NK-92 (cell line): ENCODE measurements around the gene NDUFS6.
"Not testable (repeated sequence)": the region's sequence is repeated elsewhere in the genome, so short reads cannot be mapped to it uniquely, and the experiment has no call there.

Source experiments
- DNase-seq: peaks from one replicate; lab custom pipeline; 2025; ENCODE audit not compliant: unreplicated experiment; lab: John Stamatoyannopoulos, UW

The NDUFS6 gene

DNA sequence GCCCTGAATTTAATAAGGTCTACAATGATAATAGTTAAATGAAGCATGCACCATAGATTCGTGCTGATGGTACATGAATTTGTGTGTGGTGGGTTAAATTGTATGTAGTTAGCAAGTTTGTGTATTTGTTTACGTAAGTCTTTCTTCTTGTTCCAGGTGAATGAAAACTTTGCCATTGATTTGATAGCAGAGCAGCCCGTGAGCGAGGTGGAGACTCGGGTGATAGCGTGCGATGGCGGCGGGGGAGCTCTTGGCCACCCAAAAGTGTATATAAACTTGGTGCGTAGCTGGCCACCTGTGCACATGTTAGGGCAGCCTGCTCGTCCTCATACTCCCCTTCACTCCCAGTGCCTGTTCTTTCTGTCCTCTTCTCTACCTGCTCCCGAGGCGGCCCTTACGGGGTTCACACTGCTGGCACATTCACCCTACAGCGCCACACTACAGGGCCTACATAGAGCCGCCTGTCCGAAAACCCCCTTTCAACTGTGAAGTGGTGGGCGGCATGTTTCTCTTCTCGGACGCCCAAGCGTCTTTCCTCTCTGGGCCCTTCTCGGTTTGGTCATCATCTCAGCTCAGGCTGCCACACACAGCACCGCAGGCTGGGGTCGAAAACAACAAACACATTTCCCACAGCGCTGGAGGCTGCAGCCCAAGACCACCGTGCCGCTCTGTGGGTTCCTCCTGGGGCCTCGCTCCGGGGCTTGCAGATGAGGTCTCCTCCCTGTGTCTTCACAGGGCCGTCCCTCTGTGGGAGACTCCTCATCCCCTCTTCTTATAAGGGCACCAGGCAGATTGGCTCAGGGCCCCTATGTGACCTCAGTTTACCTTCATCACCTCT, 13.2 kb downstream of the NDUFS6 start:
- no peak for DNase-seq

DNA sequence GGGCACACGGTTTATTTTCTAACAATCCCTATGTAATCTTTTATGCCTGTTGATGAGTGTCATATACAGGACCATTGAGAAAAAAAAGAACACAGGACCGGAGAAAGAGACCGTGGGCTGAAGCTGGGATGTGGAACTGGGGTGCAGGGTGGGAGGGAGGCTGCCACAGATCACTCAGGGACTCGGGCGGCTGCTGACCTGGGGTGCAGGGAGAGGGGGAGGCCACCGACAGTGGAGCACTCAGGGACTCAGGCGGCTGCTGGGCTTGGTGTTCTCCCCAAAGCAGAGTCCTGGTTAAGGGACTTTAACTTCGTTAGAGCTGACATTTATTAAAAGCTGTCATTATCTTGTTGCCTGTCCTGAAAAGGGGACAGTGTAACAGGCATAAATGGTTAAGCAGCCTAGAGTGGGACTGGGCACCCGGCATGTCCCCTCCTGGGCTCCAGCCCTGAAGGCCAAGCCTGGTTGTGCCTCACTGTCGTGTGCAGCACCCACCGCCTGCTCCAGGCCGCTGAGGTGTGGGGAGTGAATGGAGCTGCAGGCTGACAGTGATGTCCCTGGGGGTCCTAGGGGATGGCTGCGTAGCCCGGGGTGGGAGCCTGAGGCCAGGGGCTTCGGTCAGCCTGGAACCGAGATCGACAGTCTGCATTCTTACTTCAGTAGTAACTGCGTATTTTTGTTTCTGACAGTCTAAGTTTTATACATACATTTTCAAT, 14.0 kb downstream of the NDUFS6 start:
- DNase-seq: no peak

DNA sequence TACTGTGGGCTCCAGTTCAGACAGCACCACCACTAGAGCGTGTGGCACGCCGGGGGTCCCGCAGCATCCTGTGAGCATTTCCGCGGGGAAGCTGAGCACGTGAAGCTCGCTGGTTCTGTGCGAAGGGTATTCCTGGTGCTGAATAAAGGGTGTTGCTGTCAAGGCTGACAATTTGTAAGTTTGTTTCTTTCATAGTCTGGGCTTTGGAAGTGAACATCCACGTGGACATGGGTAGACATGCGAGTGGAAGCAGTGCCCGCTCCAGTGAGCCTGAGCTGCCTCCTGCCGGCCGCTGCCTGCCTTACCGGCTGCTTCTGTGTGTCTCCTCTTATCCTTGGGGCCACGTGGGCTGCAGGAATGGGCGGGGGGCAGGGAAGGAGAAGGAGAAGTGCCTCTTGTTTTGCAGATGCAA, 14.7 kb downstream of the NDUFS6 start:
- DNase-seq: no peak

DNA sequence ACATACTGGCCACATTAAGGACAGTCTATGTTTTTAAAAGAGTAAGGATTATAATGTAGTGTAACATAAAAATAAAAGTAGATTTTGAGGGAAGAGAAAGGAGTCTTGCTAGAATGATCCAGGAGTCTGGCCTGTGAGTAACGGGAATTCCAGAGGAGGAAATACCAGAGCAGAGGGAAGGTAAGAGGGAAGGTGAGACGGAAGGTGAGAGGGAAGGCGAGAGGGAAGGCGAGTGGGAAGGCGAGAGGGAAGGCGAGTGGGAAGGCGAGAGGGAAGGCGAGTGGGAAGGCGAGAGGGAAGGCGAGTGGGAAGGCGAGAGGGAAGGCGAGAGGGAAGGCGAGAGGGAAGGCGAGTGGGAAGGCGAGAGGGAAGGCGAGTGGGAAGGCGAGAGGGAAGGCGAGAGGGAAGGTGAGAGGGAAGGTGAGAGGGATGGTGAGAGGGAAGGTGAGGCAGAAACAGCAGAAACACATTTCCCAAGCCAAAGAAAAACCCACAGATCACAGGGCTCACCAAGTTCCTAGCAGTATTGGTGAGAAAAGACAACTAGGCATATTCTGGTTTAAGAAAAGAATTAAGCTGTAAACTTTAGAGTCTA, 15.4 kb downstream of the NDUFS6 start:
- not testable (repeated sequence) for DNase-seq

DNA sequence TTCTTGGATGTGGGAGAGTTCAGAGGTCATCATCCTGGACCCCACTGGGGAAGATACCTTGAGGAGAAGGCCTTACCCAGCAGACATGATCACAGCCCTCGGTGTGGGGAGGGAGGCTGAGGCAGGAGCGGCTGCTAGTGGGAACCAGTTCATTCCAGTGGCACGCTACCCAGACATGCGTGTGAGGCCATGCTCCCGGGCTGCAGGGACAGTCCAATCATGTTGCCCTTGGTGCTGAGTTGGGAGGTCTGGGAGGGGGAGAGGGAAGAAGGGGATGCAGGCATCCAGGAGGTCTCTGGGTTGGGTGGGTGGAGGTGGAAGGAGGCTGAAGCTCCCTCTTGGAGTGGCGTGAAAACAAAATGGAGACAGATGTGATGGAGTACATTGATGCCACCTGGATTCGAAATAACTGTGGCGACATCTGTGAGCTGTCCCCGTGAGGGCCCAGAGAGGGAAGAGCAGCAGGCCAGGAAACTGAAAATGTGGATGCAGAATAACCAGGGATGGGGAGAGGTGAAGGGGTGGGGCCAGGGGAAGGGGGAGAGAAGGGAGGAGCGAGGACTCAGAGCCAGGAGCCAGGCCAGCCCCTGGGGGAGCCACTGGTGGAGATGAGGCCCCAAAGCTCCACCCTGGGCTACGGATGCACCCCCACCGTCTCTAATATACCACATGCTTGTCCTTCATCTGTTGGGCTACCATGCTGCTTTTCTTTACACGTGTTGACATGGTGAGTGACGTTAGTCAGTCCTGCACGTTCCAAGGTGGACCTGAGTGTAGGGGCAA, 16.2 kb downstream of the NDUFS6 start:
- DNase-seq: no peak

DNA sequence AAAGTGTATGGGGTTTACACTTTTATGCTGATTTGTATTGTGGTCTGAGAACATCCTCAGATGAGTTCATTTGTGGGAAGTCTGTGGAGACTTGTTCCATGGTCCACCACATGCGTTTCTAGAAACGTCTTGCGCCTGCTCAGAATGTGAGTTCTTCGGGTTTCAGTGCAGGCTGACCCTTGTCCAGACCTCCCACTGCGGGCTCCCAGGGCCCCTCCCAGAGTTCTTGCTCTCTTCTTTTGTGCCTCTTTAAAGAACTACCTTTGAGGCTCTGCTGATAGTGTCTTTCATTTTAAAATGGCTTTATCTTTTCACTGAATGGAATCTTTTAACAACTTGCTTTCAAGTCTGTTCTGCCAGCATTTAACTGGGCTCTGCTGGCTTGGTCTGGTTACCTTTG, 17.6 kb downstream of the NDUFS6 start:
- DNase-seq: no peak

DNA sequence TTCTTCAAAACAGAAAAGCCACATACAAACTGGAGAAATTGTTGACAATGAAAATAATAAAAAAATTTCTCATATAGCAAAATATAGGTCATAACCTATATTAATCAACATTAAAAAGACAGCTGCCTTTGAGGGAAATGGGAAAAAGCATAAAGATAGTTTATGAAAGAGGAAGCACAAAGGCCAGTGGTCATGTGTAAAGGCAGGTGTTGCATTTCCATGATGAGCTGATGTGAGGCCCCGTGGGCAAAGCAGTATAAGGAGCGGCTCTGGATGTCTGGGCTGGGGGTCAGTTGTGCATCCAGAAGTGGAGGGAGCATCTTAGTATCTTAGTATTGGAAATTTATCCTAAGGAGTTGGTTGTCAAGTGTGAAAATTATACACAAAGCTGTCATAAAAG, 18.3 kb downstream of the NDUFS6 start:
- DNase-seq: no peak

DNA sequence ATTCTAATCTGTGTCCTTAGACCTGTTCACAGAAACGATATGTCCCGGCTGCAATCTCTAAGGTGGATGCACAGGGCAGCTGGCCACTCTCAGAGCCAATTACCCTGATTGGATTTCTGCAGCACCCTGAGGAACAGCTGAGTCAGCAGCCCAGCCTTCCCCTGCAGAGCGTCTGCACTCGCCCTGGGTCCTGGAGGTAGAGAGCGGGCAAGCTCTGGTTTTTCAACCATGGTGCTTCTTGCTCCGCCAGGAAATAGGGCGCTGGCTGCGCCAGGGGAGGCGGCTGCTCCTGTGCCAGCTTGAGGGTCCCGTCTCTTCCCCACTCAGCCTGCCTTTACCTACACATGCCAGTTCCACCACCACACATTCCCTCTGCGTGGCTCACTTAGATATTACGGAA, 19.2 kb downstream of the NDUFS6 start:
- DNase-seq: no peak

DNA sequence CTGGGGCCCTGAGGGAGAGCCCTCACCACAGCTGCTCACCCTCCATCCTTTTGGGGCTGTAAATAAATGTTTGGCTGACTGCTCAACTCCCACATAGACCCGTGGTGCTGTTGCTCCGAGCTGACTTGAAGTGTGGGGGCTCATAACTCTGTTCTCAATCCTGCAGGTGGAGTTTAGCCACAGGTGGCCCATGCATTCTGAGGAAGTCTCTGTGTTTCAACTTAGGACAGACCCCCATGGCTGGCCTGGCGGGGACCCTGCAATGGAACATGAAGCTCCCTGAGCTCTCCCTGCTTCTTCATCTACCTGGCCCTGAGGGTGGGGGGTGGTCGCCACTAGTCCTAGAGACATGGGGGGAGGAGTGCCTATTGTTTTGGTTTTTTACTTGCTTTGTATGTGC, 19.7 kb downstream of the NDUFS6 start:
- no peak for DNase-seq

DNA sequence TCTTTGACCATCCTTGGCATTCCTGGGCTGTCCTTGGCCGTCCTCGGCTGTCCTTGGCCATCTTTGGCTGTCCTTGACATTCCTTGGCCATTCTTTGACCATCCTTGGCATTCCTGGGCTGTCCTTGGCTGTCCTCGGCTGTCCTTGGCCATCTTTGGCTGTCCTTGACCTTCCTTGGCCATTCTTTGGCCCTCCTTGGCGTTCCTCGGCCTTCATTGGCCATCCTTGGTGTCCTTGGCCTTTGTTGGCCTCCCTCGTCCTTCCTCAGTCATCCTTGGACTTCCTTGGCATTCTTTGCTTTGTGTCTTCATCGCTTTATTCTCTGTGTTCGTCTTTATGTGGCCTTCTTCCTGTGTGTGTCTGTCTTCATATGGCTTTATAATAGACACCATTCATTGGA, 20.7 kb downstream of the NDUFS6 start:
- DNase-seq: no peak

DNA sequence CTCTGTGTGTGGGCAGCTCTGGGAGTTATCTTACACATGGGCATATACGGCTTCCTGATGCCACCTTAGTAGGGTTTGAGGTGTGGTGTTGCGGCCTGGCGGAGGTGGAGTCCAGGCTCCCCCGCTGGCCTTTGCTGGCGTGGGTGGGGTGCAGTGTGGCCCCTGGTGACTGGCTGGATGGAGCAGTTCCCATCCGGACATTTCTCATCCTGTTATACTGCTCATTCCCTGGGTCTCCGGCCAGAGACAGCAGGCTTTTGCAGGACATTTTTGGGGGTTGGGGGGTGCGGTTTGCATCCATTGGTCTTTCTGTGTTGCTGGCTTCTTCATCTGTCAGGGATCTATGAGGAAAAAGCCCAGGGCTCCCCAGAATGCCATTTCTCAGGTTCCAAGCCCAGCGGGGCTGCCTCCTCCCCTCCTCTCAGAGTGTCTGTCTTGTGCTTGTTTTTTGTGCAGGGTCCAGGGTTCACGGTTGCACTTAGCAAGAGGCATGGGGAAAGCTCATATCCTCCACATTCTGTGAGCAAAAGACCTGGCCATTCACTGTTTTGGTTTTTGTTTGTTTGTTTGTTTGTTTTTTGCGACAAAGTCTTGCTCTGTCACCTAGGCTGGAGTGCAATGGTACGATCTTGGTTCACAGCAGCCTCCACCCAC, 22.3 kb downstream of the NDUFS6 start:
- no peak for DNase-seq

DNA sequence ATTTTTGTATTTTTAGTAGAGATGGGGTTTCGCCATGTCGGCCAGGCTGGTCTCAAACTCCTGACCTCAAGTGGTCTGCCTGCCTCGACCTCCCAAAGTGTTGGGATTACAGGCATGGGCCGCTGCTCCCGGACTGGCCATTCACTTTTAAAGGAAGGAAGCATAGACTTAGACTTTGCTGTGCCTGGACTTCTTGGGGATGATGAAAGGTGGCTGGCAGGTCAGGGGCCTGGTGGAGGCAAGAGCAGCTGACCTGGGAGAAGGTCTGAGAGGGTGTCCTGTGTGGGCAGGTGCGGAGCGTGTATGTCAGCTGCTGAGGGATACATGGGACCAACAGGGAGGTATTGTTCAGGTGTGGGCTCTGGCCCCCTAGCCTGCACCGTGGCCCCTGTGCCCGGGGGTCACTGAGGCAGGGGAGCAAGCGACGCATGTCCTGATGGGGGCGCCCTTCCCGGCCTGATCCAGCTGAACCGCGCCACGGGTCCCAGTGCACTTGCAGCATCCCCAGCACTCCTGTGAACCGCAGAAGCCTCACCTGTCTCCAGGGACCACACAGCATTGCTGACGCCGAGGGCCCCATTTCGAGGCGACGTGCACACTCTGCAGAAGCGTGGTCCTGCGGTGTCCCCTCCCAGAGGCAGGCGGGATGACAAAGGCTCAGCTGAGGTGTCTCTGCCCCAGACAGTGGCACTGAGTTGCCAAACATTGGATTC, 23.1 kb downstream of the NDUFS6 start:
- DNase-seq: no peak

DNA sequence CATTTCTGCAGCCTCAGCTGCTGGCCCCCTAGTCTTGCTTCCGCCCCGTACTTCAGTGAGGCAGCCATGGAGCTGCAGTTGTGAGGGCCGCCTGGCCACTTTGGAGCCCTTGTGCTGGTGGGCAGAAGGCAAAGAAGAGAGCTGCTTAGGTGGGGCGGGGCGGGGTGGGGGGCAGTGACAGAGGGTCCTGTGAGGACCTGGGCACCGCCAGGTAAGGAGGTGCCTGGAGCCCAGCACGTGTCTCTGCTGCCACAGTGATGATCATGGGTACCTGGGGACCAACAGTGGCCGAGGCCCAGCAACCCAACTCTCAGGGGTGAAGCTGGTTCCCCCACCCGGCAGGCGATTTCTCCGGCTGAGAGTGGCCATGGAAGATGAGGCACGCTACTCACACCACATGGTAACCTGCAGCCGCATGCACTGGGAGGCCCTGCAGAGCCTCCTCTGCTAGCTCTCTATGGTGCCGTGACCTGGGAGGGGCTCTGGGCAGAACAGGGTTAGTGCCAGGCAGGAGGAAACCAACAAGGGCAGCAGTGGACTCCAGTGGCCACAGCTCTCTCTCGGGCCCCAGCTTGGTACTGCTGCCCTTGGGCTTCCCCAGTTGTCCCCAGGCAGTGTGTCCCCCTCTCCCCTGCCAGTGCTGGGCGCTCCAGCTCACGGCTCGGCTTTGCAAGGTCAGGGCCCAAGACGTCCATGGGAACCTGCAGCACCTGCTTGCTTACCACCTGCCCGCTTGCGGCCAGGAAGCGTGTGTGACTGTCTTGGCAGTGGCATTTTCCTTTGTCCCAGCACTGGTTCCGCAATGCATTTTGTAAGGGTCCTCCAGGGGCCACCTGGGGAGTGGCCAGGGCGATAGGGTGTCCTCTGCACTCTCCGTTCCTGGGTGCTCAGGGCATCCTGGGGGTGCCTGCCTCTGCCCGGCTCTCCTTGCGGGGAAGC, 24.0 kb downstream of the NDUFS6 start:
- no peak for DNase-seq

DNA sequence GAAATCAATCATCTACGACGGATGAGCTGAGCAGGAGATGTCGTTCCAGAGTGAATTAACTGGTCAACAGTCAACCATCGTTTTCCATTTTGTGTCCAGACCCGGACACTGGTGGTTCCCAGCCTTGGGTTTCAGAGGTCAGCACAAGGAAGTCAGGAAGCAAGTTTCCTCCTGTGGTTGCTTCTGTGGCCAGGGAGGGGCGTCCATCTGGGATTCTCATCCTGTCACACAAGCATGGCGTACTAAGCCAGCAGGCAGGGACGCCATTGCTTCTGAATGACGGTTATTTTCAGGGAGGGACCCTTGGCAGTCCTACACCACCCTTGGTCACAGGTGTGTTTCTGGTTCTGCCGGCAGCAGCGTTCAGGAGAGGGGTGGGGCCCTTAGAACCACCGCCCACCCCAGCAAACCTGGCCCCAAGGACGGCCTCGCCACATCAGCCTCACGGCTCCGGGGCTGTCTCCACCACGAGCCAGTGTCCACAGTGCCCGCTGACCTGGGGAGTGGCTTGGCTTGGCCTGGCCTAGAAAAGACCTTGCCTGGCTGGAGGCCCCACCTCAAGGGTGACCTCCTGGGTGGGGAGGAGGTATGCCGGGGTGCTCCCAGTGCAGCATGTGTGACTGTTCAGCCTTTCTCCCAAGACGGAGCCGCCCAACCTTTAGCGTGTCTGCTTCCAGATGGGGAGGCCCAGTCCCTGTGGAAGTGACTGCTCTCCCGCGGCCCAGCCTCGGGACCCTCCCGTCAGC, 25.2 kb downstream of the NDUFS6 start:
- no peak for DNase-seq

DNA sequence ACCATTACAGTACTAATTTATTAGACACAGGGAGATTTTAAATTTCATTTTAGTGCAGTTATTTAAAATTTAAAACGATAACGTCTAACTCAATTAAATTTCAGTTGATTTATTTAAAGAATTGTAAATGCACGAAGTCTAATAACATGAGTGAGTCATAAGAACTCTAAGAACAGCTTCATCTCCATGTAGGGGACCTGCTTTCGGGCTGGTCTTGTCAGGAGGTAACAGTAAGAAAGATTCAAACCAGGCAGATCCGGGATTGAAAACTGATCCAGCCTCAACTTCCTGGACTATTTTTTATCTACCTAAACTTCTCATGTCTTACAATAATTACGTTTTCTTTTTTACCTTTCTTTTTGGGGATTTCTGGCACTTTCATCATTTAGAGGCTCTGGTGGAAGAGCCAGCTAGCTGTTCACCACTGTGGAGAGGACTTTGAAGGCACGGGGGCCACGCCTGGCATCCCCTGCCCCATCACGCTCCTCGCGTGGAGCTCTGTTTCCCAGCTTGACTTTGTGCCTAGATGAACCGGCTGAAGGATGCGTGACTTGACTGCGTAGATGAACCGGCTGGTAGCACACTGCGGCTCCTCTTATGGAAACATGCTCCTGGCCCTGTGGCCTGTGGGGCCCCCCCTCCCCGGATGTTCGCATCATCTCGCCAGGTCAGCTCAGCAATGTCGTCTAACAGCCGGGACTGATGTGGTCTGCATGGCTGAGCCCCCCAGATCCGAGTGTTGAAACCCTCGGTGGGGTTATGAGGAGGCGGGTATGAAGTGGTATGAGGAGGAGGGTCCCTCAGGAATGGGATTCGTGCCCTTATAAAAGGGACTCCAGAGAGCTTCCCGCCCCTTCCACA, 26.0 kb downstream of the NDUFS6 start:
- no peak for DNase-seq

DNA sequence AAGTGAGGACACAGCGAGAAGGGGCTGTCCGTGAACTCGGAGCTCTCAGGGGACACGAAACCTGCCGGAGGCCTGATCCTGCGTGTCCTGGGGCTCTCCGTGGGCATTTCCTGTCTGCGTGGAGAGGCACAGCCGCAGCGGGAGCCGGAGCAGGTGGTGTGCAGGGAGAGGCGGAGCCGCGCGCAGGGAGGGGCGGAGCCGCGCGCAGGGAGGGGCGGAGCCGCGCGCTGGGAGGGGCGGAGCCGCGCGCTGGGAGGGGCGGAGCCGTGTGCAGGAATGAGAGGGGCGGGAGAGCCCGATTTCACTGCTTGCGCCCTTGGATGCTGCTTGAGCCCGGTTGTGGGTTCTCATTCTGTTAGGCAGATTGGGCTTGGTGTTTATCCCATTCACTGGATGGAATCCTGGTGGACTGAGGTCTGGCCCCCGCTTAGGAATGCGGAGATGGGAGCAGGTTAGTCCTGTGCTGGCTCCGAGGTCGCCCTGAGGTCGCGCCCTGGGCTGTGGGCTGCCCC, 26.7 kb downstream of the NDUFS6 start:
- no peak for DNase-seq

DNA sequence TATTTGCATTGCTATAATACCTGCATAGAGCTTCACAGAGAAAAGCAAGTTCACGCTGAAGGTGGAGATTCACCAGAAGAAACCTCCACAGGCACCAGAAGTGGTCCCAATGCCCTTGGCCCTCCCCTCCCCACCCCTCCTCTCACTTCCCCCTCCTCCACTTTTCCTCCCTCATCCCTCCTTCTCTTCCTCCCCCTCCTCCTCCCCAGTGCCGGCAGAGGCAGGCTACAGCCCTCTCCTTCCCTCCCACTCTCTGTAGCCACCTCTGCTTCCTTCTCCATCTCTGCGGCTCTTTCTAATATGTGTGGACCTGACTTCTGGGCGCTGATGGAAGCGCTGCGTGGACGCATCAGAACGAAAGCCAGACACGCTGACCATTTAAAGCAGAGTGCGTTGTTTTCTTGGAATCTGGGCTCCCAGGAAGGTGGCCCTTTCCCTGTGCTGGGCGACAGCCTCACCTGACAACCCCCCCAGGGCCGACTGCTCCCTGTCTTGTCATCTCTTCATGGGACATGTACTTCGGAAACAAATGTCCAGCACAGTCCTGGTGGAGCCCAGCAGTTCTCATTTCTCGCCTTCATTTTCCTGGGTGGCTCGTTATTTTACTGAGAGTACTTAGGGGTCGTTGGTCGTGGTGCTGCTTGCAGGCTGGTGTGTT, 29.5 kb downstream of the NDUFS6 start:
- DNase-seq: no peak
